Fibroblast of skin of left biceps (primary cell): ENCODE measurements around the gene MAZ.
A peak's percentile ranks its signal among the peaks of the same experiment; 100 is the strongest.
"Not testable (repeated sequence)": the region's sequence is repeated elsewhere in the genome, so short reads cannot be mapped to it uniquely, and the experiment has no call there.

Source experiments
- DNase-seq, 2 experiments: peaks; one replicate each; pipeline ENCODE4 v3.0.0-alpha.2; 2013; ENCODE audit warnings: low read depth in 2 of 2

MAZ gene

GRCh38 chr16:29784901-29785500 is 21.3 kb upstream of the MAZ start:
- DNase-seq: no peak

GRCh38 chr16:29787155-29787554 is 19.2 kb upstream of the MAZ start:
- DNase-seq: not testable (repeated sequence)

- DNase-seq: no peak
Observed at GRCh38 chr16:29789775-29790182, 16.6 kb upstream of the MAZ start.

- DNase-seq: peak; percentile 96 to 97
Observed at GRCh38 chr16:29790183-29790948, 16.0 kb upstream of the MAZ start, which contains the start of gene KIF22. TSS of gene KIF22 (plus strand) at chr16:29790751. CDS start at chr16:29790760, 9 bp downstream.

- no peak for DNase-seq
Observed at GRCh38 chr16:29790949-29791844, 15.1 kb upstream of the MAZ start.

GRCh38 chr16:29791845-29792807 is 14.2 kb upstream of the MAZ start:
- no peak for DNase-seq

GRCh38 chr16:29793153-29793552 is 13.2 kb upstream of the MAZ start:
- DNase-seq: not testable (repeated sequence)

GRCh38 chr16:29794231-29794710 is 12.1 kb upstream of the MAZ start:
- no peak for DNase-seq

GRCh38 chr16:29802416-29802935 is 3.9 kb upstream of the MAZ start:
- DNase-seq: no peak

- DNase-seq: no peak
Observed at GRCh38 chr16:29804020-29804419, 2.3 kb upstream of the MAZ start.

GRCh38 chr16:29804455-29805231 is 1.7 kb upstream of the MAZ start:
- DNase-seq: no peak

GRCh38 chr16:29805232-29806098 is 864 bp upstream of the MAZ start:
- peak; percentile 94 to 95 for DNase-seq

GRCh38 chr16:29806641-29807425 is 504 bp downstream of the MAZ start:
- no peak for DNase-seq

- peak; percentile 74 to 75 for DNase-seq
Observed at GRCh38 chr16:29807426-29808218, 1.3 kb downstream of the MAZ start.

GRCh38 chr16:29808219-29808900 is 2.0 kb downstream of the MAZ start:
- no peak for DNase-seq

- no peak for DNase-seq
Observed at GRCh38 chr16:29809031-29809747, 2.9 kb downstream of the MAZ start.
